H1 (cell line): Measurements from ENCODE around the gene SCAMP5. TPM values are rescaled to one million over a fixed set of nuclear protein-coding genes. Genes with fewer than 3 reads are reported as not detected.

Source experiments
- FOSL1 ChIP-seq: IDR thresholded peaks from 2 replicates; pipeline ENCODE4 v1.6.1; 2011; ENCODE audit warnings: mild to moderate bottlenecking, low read depth, low read length, moderate library complexity; ENCODE audit not compliant: insufficient read depth
- RAD21 ChIP-seq, 2 experiments: IDR thresholded peaks in 1 of 2; conservative IDR thresholded peaks in 1 of 2; 2 replicates each; pipeline ENCODE4 v1.6.1; 2011; ENCODE audit warnings: low read depth in 2 of 2, low read length in 2 of 2, improper control_type of control experiment in 1 of 2, inconsistent platforms in 1 of 2, mild to moderate bottlenecking in 1 of 2, moderate library complexity in 1 of 2
- TCF12 ChIP-seq: IDR thresholded peaks from 2 replicates; pipeline ENCODE4 v1.6.1; 2011; ENCODE audit warnings: low read depth, mild to moderate bottlenecking, low read length
- polyA plus RNA-seq, 7 experiments: library from polyadenylated mRNA; depleted of rRNA in 3 of 7; stranded (reverse) in 5 of 7; unstranded in 2 of 7; fragments of >200 nt in 5 of 7; fragments of 200-250 nt in 2 of 7; gene quantifications; 1 replicate in 5 of 7; 2 replicates in 1 of 7; 4 replicates in 1 of 7; pipeline versions ENCODE4 v1.2.1 to v1.2.3, GENCODE V29; 2011 to 2013; ENCODE audit warnings: missing spikeins in 2 of 7, mixed read lengths in 2 of 7
- total RNA-seq: library from RNA; stranded (reverse); fragmentation: NEBNext Ultra II Directional; extraction: Animal tissue kit (Norgen Biotek cat#: 25700); gene quantifications from 2 replicates; pipeline ENCODE4 v1.2.1, GENCODE V29; 2021
- TF ChIP-seq, protein P1 (sequence below): IDR thresholded peaks from 2 replicates; pipeline ENCODE4 v1.6.1; 2011; ENCODE audit warnings: low read depth, mild to moderate bottlenecking, low read length; ENCODE audit not compliant: insufficient read depth

The SCAMP5 gene
- total and polyA plus RNA-seq, 2 of the 8 experiments (the other 6 are each of a cell fraction or from before 2014, with no cell fraction given) = 55.4 to 94.7 TPM

GRCh38 chr15:74988007-74988800, 7.2 kb upstream of the SCAMP5 start (continued):
- peak; percentile 61; the same call in 1 of the 2 replicates for TF ChIP-seq TCF12
- TF ChIP-seq, protein P1, sequence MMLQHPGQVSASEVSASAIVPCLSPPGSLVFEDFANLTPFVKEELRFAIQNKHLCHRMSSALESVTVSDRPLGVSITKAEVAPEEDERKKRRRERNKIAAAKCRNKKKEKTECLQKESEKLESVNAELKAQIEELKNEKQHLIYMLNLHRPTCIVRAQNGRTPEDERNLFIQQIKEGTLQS = no peak
- TF ChIP-seq RAD21 (IDR thresholded peaks at IDR 0.05 in 1 of 2, conservative IDR thresholded peaks at IDR 0.05 in 1 of 2; ENCODE audit: low read depth in 2 of 2, low read length in 2 of 2) = peak; percentile 85 to 89
- TF ChIP-seq FOSL1 = no peak
